ENCODE results near the gene HOXD10.

Gene HOXD10

GRCh38 chr2:176123411-176124109, 7.0 kb downstream of the HOXD10 start:
- DNase-seq, result no peak

DNA sequence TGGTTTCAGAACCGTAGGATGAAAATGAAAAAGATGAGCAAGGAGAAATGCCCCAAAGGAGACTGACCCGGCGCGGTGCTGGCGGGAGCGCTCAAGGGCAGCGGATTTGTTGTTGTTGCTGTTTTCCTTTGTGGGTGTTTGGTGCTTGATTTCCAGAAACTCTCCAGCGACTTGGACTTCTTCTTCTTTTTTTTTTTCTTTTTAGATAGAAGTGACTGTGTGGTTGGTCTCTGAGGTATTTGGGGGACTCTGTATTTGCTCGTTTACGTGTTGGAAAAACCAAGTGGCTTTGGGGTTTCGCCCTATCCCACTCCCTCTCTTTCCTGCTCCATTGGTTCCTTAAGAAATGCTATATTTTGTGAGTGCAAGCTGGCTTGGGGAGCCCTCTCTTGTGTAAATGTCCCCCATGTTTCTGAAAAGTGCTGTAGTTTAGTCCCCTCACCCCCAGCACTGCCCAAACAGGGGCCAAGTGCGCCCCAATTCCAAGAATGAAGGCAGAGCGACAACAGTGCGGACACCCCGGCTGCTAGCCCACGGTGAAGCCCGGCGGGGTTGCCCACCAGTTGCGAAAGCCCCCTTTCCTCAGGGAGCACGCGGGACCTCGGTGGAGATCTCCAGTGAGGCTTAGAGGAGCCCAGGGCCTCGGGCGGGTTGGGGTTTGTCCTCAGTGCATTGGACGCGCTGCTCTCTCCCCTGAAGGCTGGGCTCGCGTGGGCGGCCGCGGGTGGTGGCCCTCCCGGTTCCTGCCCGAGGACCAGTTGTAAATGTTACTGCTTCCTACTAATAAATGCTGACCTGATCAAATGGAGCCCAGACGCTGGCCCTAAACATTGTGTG, 7.8 kb downstream of the HOXD10 start:
- DNase-seq, result no peak

- DNase-seq, result no peak
These were observed 8.6 kb downstream of the HOXD10 start for GRCh38 chr2:176124947-176125771.

GRCh38 chr2:176125772-176126054, 9.1 kb downstream of the HOXD10 start:
- no peak for DNase-seq

DNA sequence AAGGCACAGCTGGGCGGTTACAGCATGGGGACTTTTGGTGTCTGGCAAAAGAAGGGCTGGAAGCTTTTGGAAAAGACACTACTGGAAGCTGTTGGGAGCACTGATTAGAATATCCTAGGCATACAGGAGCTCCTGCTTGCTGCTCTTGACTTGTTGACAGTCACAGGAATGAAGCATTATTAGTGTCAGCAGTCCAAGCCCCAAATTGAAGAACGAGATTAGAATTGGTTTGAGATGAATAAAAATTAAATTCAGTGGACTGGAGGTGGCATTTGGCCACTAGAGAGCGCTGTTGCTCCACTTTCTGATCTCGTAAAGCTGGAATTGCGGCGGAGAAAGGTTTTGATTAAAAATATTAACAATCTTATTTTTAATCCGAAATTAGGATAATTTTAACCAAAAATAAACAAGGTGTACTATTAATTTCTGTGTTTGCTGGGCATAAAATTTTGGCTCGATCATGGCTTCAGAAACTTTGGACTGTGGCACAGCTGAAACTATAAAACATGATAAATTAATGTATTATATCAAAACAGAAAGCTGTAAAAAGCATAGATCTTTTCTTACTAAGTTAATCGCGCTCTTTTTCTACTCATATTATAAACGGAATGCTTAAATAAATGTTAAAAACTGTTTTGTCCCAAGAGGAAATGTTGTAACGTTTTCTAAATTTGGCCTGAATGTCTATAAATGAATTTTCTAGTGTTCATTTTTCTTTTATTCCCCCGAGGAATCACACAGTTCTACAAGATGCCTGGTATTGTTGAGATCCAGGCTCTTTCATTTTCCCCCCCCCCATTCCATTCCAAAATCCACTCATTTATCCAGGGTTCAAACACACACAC, 10.6 kb downstream of the HOXD10 start:
- peak; percentile 63 for DNase-seq

GRCh38 chr2:176127774-176128072, 11.1 kb downstream of the HOXD10 start:
- no peak for DNase-seq

DNA sequence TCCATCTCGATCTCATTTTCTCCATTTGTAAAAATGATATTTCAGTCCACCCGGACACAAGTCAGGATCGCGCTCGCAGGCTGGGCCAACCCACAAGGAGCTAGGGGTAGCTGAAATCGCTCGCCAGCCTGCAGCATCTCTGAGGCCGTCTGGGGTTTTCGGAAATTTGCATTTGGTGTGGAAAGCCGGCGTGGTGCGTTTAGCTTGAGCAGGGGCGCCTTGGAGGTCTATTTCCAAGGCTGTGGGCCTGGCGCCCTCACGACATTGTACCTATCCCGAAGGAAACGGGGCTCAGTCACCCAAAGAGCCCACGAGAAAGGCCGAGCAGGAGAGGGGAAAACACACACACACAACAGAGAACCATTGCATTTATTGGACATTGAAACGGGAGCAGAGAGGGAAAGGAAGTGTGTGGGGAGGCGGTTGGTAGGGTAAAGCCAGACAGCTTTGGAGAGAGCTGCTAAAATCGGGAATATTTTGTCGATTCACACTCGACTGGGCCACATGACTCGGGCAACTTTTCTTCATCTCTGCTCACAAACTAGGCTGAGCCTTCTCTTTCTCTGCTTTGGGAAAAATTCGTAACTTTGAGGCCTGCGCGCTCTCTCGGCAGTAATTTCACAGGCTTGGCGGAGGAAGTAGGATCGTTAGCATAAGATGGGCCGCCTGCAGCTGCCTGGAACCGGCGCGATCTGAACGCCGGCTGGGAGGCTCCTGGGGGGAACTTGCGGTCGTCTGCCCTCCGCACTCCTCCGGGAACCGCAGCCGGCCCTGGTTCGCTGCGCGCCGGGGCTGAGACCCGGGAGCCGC, 11.8 kb downstream of the HOXD10 start:
- DNase-seq, result no peak

DNA sequence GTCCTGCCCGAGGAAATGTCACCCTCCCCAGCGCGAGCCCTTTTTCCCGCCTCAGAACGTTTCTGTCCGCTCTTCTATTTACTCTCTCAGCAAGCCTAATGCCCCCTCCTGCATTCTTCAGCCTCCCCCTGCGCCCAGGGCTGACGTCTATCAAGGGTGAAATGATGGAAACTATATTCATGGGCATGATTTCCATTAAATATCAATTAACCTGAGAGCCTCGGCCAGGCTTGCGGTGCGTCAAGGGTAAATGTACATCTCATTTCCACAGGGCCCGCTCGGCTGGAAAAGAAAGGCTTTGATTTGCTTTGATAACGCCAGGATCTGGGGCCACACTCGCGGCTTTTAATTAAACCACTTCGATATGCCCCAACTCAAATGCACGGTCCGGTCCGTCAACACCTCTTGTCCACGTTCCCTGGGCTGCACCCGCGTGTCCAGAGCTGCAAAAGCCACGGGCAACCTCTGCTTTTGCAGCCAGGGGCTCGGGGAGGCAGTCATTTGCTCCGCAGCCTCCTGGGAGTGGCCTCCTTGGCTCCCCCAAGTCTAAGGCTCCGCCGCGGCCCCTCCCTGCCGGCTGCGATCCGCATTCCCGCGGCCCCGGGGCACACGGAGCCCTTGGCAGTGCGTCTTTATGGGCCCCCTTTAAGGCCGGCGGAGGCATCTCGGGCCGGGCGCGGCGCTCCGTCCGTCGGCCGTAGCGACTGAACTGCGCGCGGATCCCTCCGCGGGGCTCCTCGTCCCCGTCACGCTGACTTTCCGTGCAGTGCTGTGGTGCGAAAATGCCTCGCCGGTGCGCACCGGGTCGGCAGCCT, 12.6 kb downstream of the HOXD10 start, which contains the start of gene HOXD8:
Gene HOXD8, plus strand, starts transcription at position 724 of the 815 bp plus-strand sequence. CDS start 662 bp downstream, outside the sequence.
- no peak for DNase-seq

DNA sequence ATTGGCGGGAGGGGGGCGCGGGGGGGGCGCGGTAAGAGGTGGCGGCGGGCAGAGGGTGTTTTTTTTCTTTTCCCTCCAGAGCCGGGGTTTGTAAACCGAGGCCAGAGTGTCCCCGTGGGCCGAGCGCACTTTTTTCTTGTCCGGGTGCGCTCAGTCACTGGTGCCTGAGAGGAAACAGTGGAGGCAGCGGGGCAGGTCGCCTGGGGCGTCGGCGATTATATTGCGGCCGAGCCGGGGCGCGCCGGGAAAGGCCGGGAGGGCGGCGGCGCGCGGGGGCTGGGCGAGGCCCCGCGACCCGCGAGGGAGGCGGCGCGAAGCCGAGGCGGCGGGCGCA, 13.2 kb downstream of the HOXD10 start:
- no peak for DNase-seq

DNA sequence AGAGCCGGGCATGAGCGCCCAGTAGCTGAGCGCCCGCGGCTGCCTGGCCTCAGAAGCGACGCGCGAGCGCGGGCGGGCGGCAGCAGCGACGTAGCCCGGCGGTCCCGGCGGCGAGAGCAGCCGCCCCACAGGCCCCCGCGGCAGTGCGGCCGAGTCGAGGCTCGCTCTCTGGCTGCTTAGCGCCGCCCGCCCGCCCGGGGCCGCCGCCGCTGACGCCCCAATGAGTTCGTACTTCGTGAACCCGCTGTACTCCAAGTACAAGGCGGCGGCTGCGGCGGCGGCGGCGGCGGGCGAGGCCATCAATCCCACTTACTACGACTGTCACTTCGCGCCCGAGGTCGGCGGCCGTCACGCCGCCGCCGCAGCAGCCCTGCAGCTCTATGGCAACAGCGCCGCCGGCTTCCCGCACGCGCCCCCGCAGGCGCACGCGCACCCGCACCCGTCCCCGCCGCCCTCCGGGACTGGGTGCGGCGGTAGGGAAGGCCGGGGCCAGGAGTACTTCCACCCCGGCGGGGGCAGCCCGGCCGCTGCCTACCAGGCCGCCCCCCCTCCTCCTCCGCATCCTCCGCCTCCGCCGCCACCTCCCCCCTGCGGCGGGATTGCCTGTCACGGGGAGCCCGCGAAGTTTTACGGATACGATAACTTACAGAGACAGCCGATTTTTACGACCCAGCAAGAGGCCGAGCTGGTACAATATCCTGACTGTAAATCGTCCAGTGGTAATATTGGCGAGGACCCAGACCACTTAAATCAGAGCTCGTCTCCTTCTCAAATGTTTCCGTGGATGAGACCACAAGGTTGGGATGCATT, 13.8 kb downstream of the HOXD10 start:
- no peak for DNase-seq

DNA sequence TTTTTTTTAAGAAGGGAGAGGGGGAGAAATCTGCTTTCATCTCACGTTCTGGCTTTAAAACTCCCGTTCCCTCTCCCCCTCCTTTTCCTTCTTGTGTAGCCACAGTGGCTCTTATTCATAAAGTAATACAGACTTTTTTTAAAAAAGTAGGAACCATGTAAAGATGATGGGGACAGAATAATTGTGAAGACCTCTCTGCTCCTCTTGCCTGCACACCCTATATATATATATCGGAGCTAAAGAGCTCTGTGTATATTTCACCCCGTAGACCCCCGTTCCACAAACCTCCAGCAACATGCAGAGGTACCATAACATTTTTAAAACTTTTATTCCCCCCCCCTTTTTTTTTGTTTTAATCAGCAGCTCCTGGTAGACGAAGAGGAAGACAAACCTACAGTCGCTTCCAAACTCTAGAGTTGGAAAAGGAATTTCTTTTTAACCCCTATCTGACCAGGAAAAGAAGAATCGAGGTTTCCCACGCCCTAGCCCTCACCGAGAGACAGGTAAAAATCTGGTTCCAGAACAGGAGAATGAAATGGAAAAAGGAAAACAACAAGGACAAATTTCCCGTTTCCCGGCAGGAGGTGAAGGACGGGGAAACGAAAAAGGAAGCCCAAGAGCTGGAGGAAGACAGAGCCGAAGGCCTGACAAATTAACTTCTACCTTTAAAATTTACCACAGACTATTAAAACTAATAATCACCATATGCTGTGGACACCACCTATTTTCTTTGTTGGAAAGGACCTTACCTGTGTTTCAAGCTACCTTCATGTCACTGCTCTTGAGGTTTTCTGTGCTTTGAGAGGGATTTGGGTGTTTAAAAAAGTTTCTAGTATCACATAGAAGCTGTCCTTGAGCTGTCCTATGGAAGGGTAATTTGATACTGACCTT, 14.6 kb downstream of the HOXD10 start:
- DNase-seq, result no peak

GRCh38 chr2:176131848-176132158, 15.2 kb downstream of the HOXD10 start:
- no peak for DNase-seq

GRCh38 chr2:176132205-176133171, 15.9 kb downstream of the HOXD10 start:
- DNase-seq, result no peak

DNA sequence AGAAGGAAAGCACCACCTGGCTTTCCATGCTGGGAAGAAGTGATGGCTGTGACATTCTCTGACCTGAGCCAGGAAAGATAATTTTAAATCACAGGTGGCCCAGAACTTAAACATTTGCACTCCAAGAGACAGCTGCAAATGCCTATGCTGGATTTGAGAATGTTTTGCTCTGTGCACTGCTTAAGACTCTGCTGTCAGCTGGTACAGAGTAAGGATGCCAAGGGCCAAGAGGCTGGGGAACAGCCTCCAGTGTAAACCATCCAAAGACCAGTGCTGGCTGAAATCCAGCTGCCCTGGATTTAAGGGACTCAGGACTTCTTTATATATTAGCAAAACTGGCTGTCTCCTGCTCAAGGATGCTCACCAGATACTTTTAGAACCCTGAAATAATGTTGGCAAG, 16.8 kb downstream of the HOXD10 start:
- no peak for DNase-seq

GRCh38 chr2:176134035-176134434, 17.5 kb downstream of the HOXD10 start:
- no peak for DNase-seq

DNA sequence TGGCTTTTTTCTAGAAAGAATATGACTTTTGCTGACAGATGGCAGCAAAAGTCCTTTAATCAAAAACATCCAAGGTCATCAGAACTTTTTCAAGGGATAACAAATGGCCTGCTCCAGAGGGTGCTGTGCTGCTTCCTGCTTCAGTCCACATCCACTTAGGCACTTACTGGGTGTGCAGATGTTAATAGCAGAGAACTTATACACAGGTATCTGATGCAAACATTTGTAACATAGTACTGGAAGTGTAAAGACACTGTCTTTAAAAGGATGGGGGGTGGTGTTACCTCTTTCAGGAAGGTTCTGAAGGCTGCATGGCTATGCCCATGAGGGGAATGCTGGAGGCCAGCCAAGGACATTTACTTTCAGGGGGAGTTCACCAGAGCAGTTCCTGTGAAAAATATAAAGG, 18.5 kb downstream of the HOXD10 start:
- no peak for DNase-seq

- DNase-seq, result no peak
These were observed 20.0 kb downstream of the HOXD10 start for GRCh38 chr2:176136374-176137251.
